ENCODE measurements around the gene RPGRIP1.

GRCh38 chr14:21307637-21308036, 27.8 kb downstream of the RPGRIP1 start:
- no peak for TF ChIP-seq EZH2 (IDR thresholded peaks at IDR 0.05; ENCODE audit: borderline replicate concordance, insufficient read depth, low read depth, low read length, poor library complexity, severe bottlenecking)
- TF ChIP-seq CTCF (IDR thresholded peaks at IDR 0.05), result no peak
